ENCODE data around the gene JARID2.

DNA sequence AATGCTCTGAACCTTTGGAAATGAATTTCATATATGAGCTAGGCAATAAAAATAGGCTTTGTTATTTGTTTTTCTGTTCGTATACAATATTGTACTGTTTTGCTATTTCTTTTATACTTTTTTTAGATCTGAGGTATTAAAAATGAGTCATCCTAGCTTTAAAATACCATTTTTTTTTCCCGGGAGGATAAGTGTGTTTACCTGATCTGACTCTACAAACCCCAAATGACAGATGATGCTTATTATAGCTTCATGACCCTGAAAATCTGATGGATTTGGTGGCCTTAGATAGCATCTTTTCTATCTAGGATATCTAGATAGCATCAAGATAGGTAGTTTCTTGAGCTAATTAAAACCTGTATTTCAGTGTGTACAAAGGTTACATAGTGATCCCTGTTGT lies 210.6 kb downstream of the JARID2 start:
- TF ChIP-seq POLR2A (IDR thresholded peaks at IDR 0.05) (no peak), POLR2AphosphoS5 (IDR thresholded peaks at IDR 0.05) (no peak)
